K562 (cell line): ENCODE results near the gene CASP1. TPM values are rescaled to one million over a fixed set of nuclear protein-coding genes. Genes with fewer than 3 reads are reported as not detected.

Experiments
- FUS ChIP-seq: fragments of 200-400 bp; formaldehyde crosslinking; optimal IDR thresholded peaks from 2 replicates; pipeline ENCODE3; 2017; ENCODE audit warnings: low read depth, low read length
- LEF1 ChIP-seq: fragments of 450-650 bp; IDR thresholded peaks from 2 replicates; pipeline ENCODE4 v1.6.1; 2016; ENCODE audit warnings: mild to moderate bottlenecking
- polyA plus RNA-seq, 8 experiments: library from polyadenylated mRNA; depleted of rRNA in 4 of 8; stranded (reverse) in 5 of 8; unstranded in 3 of 8; fragments of >200 nt; fragmentation: Nextera tagmentation in 2 of 8; fragmentation: Illumina TruSeq in 1 of 8; extraction: Ambion mirVana in 2 of 8; extraction: Trizol in 1 of 8; gene quantifications; 2 replicates each; pipeline versions ENCODE4 v1.2.1 to v1.2.3, GENCODE V29; 2011 to 2014; ENCODE audit warnings: inconsistent platforms in 1 of 8, missing spikeins in 1 of 8
- total RNA-seq, 7 experiments: library from RNA; depleted of rRNA in 6 of 7; stranded (reverse); fragments of >200 nt in 6 of 7; fragmentation: Illumina TruSeq in 2 of 7; extraction: Trizol in 2 of 7; gene quantifications; 2 replicates each; pipeline versions ENCODE4 v1.2.1 to v1.2.3, GENCODE V29; 2011 to 2021; ENCODE audit warnings: low replicate concordance in 1 of 7
- TF ChIP-seq, protein P1 (sequence below), 2 experiments: fragments of 450-650 bp; formaldehyde crosslinking in 1 of 2; IDR thresholded peaks; 2 replicates each; pipeline versions ENCODE4 v1.4.0 to v1.6.1; 2014 to 2020; ENCODE audit warnings: mild to moderate bottlenecking in 2 of 2, borderline replicate concordance in 1 of 2, low read depth in 1 of 2
- TF ChIP-seq, protein P2 (sequence below): fragments of 450-650 bp; formaldehyde crosslinking; IDR thresholded peaks from 2 replicates; pipeline ENCODE4 v1.4.0; 2020; ENCODE audit warnings: mild to moderate bottlenecking, moderate library complexity
- TF ChIP-seq, protein P3 (sequence below): fragments of 150-350 bp; IDR thresholded peaks from 2 replicates; pipeline ENCODE4 v1.6.1; 2014; ENCODE audit warnings: low read depth, mild to moderate bottlenecking, low read length, borderline replicate concordance
- TF ChIP-seq, protein P4 (sequence below): sonication (generic); formaldehyde crosslinking; IDR thresholded peaks from 2 replicates; pipeline ENCODE4 v1.8.1; 2023; ENCODE audit warnings: mild to moderate bottlenecking, missing genetic modification reagents

CASP1 gene
- total and polyA plus RNA-seq, 9 of the 15 experiments (the other 6 are each of a cell fraction or from before 2014, with no cell fraction given) = not detected

DNA sequence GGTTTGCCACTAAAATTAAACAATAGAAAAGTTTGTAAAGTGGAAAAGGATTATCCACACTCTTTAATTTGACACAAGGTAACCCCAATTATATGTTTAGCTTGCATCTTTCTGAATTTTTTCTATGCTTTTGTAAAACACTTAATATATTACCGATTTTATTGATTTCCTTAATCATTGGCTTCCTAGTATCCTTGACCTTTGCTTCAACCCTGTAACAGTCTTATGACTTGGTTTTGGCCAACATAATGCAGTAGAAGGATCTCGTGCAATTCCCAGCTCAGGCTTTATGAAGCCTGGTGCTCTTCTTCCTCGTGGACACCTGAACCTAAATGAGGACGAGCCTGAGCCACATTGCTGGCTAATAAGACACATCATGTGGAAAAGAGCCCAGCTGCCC is 43.0 kb downstream of the CASP1 start (continued):
- TF ChIP-seq, protein P1, sequence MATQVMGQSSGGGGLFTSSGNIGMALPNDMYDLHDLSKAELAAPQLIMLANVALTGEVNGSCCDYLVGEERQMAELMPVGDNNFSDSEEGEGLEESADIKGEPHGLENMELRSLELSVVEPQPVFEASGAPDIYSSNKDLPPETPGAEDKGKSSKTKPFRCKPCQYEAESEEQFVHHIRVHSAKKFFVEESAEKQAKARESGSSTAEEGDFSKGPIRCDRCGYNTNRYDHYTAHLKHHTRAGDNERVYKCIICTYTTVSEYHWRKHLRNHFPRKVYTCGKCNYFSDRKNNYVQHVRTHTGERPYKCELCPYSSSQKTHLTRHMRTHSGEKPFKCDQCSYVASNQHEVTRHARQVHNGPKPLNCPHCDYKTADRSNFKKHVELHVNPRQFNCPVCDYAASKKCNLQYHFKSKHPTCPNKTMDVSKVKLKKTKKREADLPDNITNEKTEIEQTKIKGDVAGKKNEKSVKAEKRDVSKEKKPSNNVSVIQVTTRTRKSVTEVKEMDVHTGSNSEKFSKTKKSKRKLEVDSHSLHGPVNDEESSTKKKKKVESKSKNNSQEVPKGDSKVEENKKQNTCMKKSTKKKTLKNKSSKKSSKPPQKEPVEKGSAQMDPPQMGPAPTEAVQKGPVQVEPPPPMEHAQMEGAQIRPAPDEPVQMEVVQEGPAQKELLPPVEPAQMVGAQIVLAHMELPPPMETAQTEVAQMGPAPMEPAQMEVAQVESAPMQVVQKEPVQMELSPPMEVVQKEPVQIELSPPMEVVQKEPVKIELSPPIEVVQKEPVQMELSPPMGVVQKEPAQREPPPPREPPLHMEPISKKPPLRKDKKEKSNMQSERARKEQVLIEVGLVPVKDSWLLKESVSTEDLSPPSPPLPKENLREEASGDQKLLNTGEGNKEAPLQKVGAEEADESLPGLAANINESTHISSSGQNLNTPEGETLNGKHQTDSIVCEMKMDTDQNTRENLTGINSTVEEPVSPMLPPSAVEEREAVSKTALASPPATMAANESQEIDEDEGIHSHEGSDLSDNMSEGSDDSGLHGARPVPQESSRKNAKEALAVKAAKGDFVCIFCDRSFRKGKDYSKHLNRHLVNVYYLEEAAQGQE (IDR thresholded peaks at IDR 0.05; ENCODE audit: borderline replicate concordance) = no peak
- TF ChIP-seq, protein P1 (CRISPR knock-in tag; IDR thresholded peaks at IDR 0.05; ENCODE audit: low read depth) = no peak
- TF ChIP-seq, protein P2, sequence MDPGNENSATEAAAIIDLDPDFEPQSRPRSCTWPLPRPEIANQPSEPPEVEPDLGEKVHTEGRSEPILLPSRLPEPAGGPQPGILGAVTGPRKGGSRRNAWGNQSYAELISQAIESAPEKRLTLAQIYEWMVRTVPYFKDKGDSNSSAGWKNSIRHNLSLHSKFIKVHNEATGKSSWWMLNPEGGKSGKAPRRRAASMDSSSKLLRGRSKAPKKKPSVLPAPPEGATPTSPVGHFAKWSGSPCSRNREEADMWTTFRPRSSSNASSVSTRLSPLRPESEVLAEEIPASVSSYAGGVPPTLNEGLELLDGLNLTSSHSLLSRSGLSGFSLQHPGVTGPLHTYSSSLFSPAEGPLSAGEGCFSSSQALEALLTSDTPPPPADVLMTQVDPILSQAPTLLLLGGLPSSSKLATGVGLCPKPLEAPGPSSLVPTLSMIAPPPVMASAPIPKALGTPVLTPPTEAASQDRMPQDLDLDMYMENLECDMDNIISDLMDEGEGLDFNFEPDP = no peak
- TF ChIP-seq, protein P3, sequence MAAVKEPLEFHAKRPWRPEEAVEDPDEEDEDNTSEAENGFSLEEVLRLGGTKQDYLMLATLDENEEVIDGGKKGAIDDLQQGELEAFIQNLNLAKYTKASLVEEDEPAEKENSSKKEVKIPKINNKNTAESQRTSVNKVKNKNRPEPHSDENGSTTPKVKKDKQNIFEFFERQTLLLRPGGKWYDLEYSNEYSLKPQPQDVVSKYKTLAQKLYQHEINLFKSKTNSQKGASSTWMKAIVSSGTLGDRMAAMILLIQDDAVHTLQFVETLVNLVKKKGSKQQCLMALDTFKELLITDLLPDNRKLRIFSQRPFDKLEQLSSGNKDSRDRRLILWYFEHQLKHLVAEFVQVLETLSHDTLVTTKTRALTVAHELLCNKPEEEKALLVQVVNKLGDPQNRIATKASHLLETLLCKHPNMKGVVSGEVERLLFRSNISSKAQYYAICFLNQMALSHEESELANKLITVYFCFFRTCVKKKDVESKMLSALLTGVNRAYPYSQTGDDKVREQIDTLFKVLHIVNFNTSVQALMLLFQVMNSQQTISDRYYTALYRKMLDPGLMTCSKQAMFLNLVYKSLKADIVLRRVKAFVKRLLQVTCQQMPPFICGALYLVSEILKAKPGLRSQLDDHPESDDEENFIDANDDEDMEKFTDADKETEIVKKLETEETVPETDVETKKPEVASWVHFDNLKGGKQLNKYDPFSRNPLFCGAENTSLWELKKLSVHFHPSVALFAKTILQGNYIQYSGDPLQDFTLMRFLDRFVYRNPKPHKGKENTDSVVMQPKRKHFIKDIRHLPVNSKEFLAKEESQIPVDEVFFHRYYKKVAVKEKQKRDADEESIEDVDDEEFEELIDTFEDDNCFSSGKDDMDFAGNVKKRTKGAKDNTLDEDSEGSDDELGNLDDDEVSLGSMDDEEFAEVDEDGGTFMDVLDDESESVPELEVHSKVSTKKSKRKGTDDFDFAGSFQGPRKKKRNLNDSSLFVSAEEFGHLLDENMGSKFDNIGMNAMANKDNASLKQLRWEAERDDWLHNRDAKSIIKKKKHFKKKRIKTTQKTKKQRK = no peak
- TF ChIP-seq LEF1 (no peak), FUS (no peak)
- TF ChIP-seq, protein P4, sequence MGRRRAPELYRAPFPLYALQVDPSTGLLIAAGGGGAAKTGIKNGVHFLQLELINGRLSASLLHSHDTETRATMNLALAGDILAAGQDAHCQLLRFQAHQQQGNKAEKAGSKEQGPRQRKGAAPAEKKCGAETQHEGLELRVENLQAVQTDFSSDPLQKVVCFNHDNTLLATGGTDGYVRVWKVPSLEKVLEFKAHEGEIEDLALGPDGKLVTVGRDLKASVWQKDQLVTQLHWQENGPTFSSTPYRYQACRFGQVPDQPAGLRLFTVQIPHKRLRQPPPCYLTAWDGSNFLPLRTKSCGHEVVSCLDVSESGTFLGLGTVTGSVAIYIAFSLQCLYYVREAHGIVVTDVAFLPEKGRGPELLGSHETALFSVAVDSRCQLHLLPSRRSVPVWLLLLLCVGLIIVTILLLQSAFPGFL (CRISPR knock-in tag) = no peak
